DND-41 (cell line): ENCODE results near the gene POLN.
A peak's percentile ranks its signal among the peaks of the same experiment; 100 is the strongest.

Source experiments
- ATAC-seq: fragments of 200-7000 bp; cut with Tn5 transposase; 3 replicates; pipeline ENCODE4 v1.9.1; 2021; ENCODE audit warnings: low read depth; ENCODE audit not compliant: insufficient read depth
- DNase-seq: peaks from one replicate; pipeline ENCODE4 v3.0.0-alpha.2; 2020
- H2AFZ ChIP-seq: 2 replicates; pipeline ENCODE4 v1.6.0; 2012; ENCODE audit warnings: low read depth, low read length
- H3K27ac ChIP-seq: 2 replicates; pipeline ENCODE4 v1.5.1; 2012; ENCODE audit warnings: low read length, inconsistent platforms
- H3K27me3 ChIP-seq: fragments of 200-600 bp; sonication (generic); 2 replicates; pipeline ENCODE4 v1.6.0; 2012; ENCODE audit warnings: low read length, mild to moderate bottlenecking, inconsistent platforms; ENCODE audit not compliant: insufficient read depth, poor library complexity
- H3K36me3 ChIP-seq: 2 replicates; pipeline ENCODE4 v1.5.1; 2012; ENCODE audit warnings: low read length, inconsistent platforms; ENCODE audit not compliant: insufficient read depth
- H3K4me1 ChIP-seq: 2 replicates; pipeline ENCODE4 v1.5.1; 2012; ENCODE audit warnings: mild to moderate bottlenecking, low read length; ENCODE audit not compliant: insufficient read depth
- H3K4me2 ChIP-seq: 2 replicates; pipeline ENCODE4 v1.6.0; 2012; ENCODE audit warnings: mild to moderate bottlenecking, moderate library complexity, low read length, inconsistent platforms; ENCODE audit not compliant: insufficient read depth
- H3K4me3 ChIP-seq, 2 experiments: fragments of 200-600 bp in 1 of 2; shearing (Covaris generic) in 1 of 2; 2 replicates each; pipeline ENCODE4 v1.5.1; 2012 to 2016; ENCODE audit warnings: inconsistent platforms in 2 of 2, low read length in 2 of 2, mild to moderate bottlenecking in 2 of 2, low read depth in 1 of 2, moderate library complexity in 1 of 2
- H3K79me2 ChIP-seq: 2 replicates; pipeline ENCODE4 v1.6.0; 2012; ENCODE audit warnings: low read length, inconsistent platforms; ENCODE audit not compliant: insufficient read depth
- H3K9ac ChIP-seq: 2 replicates; pipeline ENCODE4 v1.6.0; 2012; ENCODE audit warnings: low read depth, mild to moderate bottlenecking, inconsistent platforms, low read length, moderate library complexity
- H3K9me3 ChIP-seq: 2 replicates; pipeline ENCODE4 v1.5.1; 2012; ENCODE audit warnings: low read length, moderate library complexity, mild to moderate bottlenecking, inconsistent platforms; ENCODE audit not compliant: insufficient read depth, severe bottlenecking
- H4K20me1 ChIP-seq: 2 replicates; pipeline ENCODE4 v1.6.0; 2012; ENCODE audit warnings: low read length; ENCODE audit not compliant: insufficient read depth
- CTCF ChIP-seq: IDR thresholded peaks from 2 replicates; pipeline ENCODE4 v1.5.1; 2012; ENCODE audit warnings: borderline replicate concordance, low read length, moderate library complexity, mild to moderate bottlenecking; ENCODE audit not compliant: poor library complexity, severe bottlenecking; ENCODE audit errors: extremely low read depth
- EZH2 ChIP-seq: IDR thresholded peaks from 3 replicates; pipeline ENCODE4 v1.6.1; 2012; ENCODE audit warnings: borderline replicate concordance, low read depth, mild to moderate bottlenecking, moderate library complexity, low read length, inconsistent platforms; ENCODE audit not compliant: severe bottlenecking

Gene POLN

DNA sequence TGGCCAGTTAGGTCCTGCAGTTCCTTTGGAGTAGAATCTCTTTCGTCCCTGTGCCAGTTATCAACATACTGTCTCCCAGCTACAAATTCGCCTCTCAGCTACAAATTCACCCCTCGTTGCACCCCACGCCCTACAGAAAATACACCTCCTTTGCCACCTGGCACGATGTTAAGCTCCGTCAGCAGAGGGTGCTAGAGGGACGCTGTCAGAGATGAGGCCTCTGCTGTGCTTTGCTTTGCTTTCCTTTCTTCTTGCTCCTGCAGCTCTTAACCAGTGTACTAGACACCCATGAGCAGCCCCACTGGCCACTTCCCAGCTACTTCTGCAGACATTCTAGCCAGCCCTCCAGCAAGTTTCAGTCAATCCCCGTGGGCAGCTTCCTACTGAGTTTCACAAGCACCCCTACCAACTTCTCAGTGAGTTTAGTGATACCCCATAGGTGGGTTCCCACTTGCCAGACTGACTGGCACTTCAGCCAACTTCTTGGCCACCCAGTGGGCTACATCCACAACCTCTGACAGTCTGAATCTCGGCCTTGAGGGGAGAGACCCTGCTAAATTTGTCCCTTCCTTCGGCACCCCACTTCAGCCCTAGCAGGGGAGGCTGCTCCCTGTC is 21.8 kb downstream of the POLN start:
- Histone ChIP-seq H3K4me1 (no peaks in the 10 kb centered on the region), H3K27me3 (no peaks in the 10 kb centered on the region), H3K9me3 (no peaks in the 10 kb centered on the region), H3K4me3 (no peak overlapping the region), H2AFZ (no peak overlapping the region), H3K79me2 (no peaks in the 10 kb centered on the region), H3K27ac (no peak overlapping the region), H4K20me1 (peaks cover 16% of the 10 kb centered on the region; the same call in 1 of the 2 replicates), H3K9ac (no peak overlapping the region), H3K4me2 (no peak overlapping the region), H3K36me3 (peaks cover 13% of the 10 kb centered on the region)
- no peak for TF ChIP-seq EZH2
- TF ChIP-seq CTCF = peak; percentile 96
- ATAC-seq (peak; percentile 94), DNase-seq (peak; percentile 79)

DNA sequence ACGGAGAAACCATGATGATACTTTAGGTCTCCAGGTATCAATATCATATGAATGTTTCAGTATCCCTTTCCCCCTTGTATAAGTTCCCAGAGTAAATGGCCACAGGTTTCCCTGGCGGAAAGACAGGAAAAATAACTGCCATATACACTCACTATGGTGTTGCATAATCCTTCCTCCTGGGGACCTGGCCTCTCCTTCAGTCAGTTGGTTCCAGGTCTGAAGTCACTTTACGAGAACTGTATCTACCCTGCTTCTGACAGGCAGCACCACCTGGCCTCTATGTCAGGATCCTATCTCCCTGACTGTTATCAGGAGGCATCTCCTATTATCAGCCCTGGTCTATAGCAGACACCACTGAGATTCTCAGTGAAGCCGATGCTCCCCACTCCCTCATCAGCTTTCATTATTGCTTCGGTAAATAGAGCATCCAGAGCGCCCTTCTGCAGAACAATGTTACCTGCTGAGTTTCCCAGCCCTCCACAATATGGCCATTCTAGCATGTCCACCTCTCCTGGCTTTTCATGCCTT is 22.6 kb downstream of the POLN start:
- TF ChIP-seq EZH2 = no peak
- TF ChIP-seq CTCF = no peak
- ATAC-seq = no peak
- H4K20me1 ChIP-seq = peaks cover 16% of the 10 kb centered on the region; the same call in 1 of the 2 replicates
- H2AFZ ChIP-seq = no peak overlapping the region
- no peak overlapping the region for H3K4me2 ChIP-seq
- no peak overlapping the region for H3K9ac ChIP-seq
- H3K36me3 ChIP-seq = peaks cover 13% of the 10 kb centered on the region
- H3K79me2 ChIP-seq = no peaks in the 10 kb centered on the region
- no peak overlapping the region for H3K27ac ChIP-seq
- H3K4me3 ChIP-seq = no peak overlapping the region
- H3K9me3 ChIP-seq = no peaks in the 10 kb centered on the region
- no peak for DNase-seq
- H3K27me3 ChIP-seq = no peaks in the 10 kb centered on the region
- no peaks in the 10 kb centered on the region for H3K4me1 ChIP-seq

GRCh38 chr4:2218436-2218835 is 23.5 kb downstream of the POLN start:
- TF ChIP-seq EZH2 (no peak), CTCF (no peak)
- DNase-seq = no peak

More at GRCh38 chr4:2218436-2218835, 23.5 kb downstream of the POLN start:
- Histone ChIP-seq H3K27ac (no peak overlapping the region), H3K4me2 (no peak overlapping the region), H3K9me3 (no peaks in the 10 kb centered on the region), H4K20me1 (peaks cover 15% of the 10 kb centered on the region; the same call in 1 of the 2 replicates), H3K79me2 (no peaks in the 10 kb centered on the region), H3K9ac (no peak overlapping the region), H3K36me3 (peaks cover 10% of the 10 kb centered on the region), H2AFZ (no peak overlapping the region), H3K4me3 (no peak overlapping the region), H3K4me1 (no peaks in the 10 kb centered on the region), H3K27me3 (no peaks in the 10 kb centered on the region)
- no peak for ATAC-seq
